H1 (cell line): ENCODE results near the gene NXNL2. TPM values are rescaled to one million over a fixed set of nuclear protein-coding genes. Genes with fewer than 3 reads are reported as not detected.

Experiments
- CTCF ChIA-PET: fragments of 300-600 bp; sonication (Branson Sonifier 250); formaldehyde crosslinking; loops from one replicate; lab custom pipeline; 2021; ENCODE audit not compliant: partially characterized antibody; lab: Charles Lee
- POLR2A ChIA-PET: fragments of 300-600 bp; sonication (Branson Sonifier 250); formaldehyde crosslinking; loops from one replicate; lab custom pipeline; 2021; ENCODE audit warnings: inconsistent platforms; ENCODE audit not compliant: partially characterized antibody; lab: Charles Lee
- DNase-seq, 2 experiments: peaks; one replicate each; pipeline versions ENCODE4 v3.0.0 to v3.0.0-alpha.2; 2010 to 2022; ENCODE audit warnings: low spot score in 2 of 2, low read depth in 1 of 2, mixed read lengths in 1 of 2
- FAIRE-seq: peaks from 2 replicates; lab custom pipeline; 2011; peaks lifted over from hg19 to GRCh38; lab: Jason Lieb, UNC
- H2AFZ ChIP-seq: 2 replicates; pipeline ENCODE4 v1.8.1; 2012; ENCODE audit warnings: low read length, inconsistent platforms
- H2AK5ac ChIP-seq: 2 replicates; pipeline ENCODE4 v1.6.1; 2013; ENCODE audit warnings: low read depth, low read length
- H2BK120ac ChIP-seq: replicated peaks from 2 replicates; pipeline ENCODE3; 2013; ENCODE audit warnings: low read depth, low read length, inconsistent platforms
- H2BK12ac ChIP-seq: 2 replicates; pipeline ENCODE4 v1.6.1; 2013; ENCODE audit warnings: low read depth, low read length
- H2BK15ac ChIP-seq: 2 replicates; pipeline ENCODE4 v1.6.1; 2013; ENCODE audit warnings: low read length
- H2BK20ac ChIP-seq: 2 replicates; pipeline ENCODE4 v1.6.1; 2013; ENCODE audit warnings: low read length
- H2BK5ac ChIP-seq: 2 replicates; pipeline ENCODE4 v1.6.1; 2013; ENCODE audit warnings: low read depth, low read length
- H3K14ac ChIP-seq: 2 replicates; pipeline ENCODE4 v1.6.1; 2013; ENCODE audit warnings: inconsistent platforms; ENCODE audit not compliant: insufficient read length
- H3K18ac ChIP-seq: 2 replicates; pipeline ENCODE4 v1.6.1; 2013; ENCODE audit warnings: low read length; ENCODE audit errors: extremely low read depth
- H3K23ac ChIP-seq: 2 replicates; pipeline ENCODE4 v1.6.1; 2013; ENCODE audit warnings: inconsistent platforms; ENCODE audit not compliant: insufficient read length
- H3K23me2 ChIP-seq: 2 replicates; pipeline ENCODE4 v1.6.1; 2013; ENCODE audit warnings: low read depth, low read length
- H3K27ac ChIP-seq: 2 replicates; pipeline ENCODE4 v1.6.1; 2011; ENCODE audit warnings: low read depth, low read length, inconsistent platforms
- H3K27me3 ChIP-seq, 4 experiments: replicated peaks in 1 of 4; 1 replicate in 1 of 4; 2 replicates in 3 of 4; pipeline versions ENCODE4 v1.6.1 to v1.8.1; 2011 to 2013; ENCODE audit warnings: low read length in 3 of 4, mild to moderate bottlenecking in 3 of 4, inconsistent platforms in 2 of 4, mixed read lengths in 2 of 4, moderate library complexity in 1 of 4; ENCODE audit not compliant: control insufficient read depth in 3 of 4, insufficient read depth in 3 of 4; ENCODE audit errors: extremely low read depth in 1 of 4
- H3K36me3 ChIP-seq, 4 experiments: 2 replicates each; pipeline versions ENCODE4 v1.6.1 to v1.8.1; 2011 to 2013; ENCODE audit warnings: mild to moderate bottlenecking in 4 of 4, low read length in 3 of 4, moderate library complexity in 2 of 4, control low read depth in 1 of 4, inconsistent platforms in 1 of 4; ENCODE audit not compliant: insufficient read depth in 4 of 4, control insufficient read depth in 2 of 4
- H3K4ac ChIP-seq: replicated peaks from 2 replicates; pipeline ENCODE3; 2013; ENCODE audit warnings: low read length, low read depth, mixed read lengths, inconsistent platforms; ENCODE audit not compliant: insufficient read length
- H3K4me1 ChIP-seq, 4 experiments: replicated peaks in 1 of 4; 1 replicate in 1 of 4; 2 replicates in 3 of 4; pipeline versions ENCODE4 v1.6.1 to v1.8.1; 2011 to 2013; ENCODE audit warnings: low read length in 3 of 4, inconsistent platforms in 2 of 4, mixed read lengths in 1 of 4; ENCODE audit not compliant: insufficient read depth in 4 of 4, control insufficient read depth in 3 of 4
- H3K4me2 ChIP-seq, 2 experiments: 2 replicates each; pipeline versions ENCODE4 v1.6.1 to v1.8.1; 2011 to 2013; ENCODE audit warnings: low read depth in 2 of 2, low read length in 2 of 2, control low read depth in 1 of 2, inconsistent platforms in 1 of 2, mild to moderate bottlenecking in 1 of 2; ENCODE audit not compliant: insufficient read depth in 1 of 2
- H3K4me3 ChIP-seq, 4 experiments: fragments of 200-600, 300-600 bp in 1 of 4; sonication (generic), shearing (Covaris generic), sonication (Bioruptor Twin) in 1 of 4; 2 replicates each; pipeline versions ENCODE4 v1.5.1 to v1.8.1; 2011 to 2016; ENCODE audit warnings: low read length in 4 of 4, low read depth in 3 of 4, control low read depth in 2 of 4, inconsistent platforms in 2 of 4, mild to moderate bottlenecking in 2 of 4, mixed read lengths in 1 of 4, moderate library complexity in 1 of 4; ENCODE audit not compliant: insufficient read depth in 2 of 4; ENCODE audit errors: extremely low read depth in 1 of 4
- H3K56ac ChIP-seq: replicated peaks from 2 replicates; pipeline ENCODE3; 2013; ENCODE audit warnings: low read depth, mild to moderate bottlenecking, mixed read lengths, low read length, inconsistent platforms; ENCODE audit not compliant: insufficient read length
- H3K79me1 ChIP-seq: 2 replicates; pipeline ENCODE4 v1.6.1; 2013; ENCODE audit warnings: low read depth, low read length, control low read depth
- H3K79me2 ChIP-seq, 2 experiments: 2 replicates each; pipeline versions ENCODE4 v1.6.1 to v1.8.1; 2012 to 2013; ENCODE audit warnings: low read length in 2 of 2, mild to moderate bottlenecking in 2 of 2, inconsistent platforms in 1 of 2; ENCODE audit not compliant: insufficient read depth in 2 of 2, control insufficient read depth in 1 of 2
- H3K9ac ChIP-seq, 4 experiments: replicated peaks in 1 of 4; 1 replicate in 1 of 4; 2 replicates in 3 of 4; pipeline versions ENCODE4 v1.6.1 to v1.8.1; 2011 to 2013; ENCODE audit warnings: low read depth in 3 of 4, low read length in 3 of 4, control low read depth in 2 of 4, mild to moderate bottlenecking in 2 of 4, moderate library complexity in 2 of 4, inconsistent platforms in 1 of 4; ENCODE audit errors: extremely low read depth in 1 of 4
- H3K9me3 ChIP-seq, 2 experiments: 2 replicates each; pipeline versions ENCODE4 v1.6.1 to v1.8.1; 2012 to 2013; ENCODE audit warnings: mild to moderate bottlenecking in 2 of 2, moderate library complexity in 2 of 2, control low read depth in 1 of 2, inconsistent platforms in 1 of 2, low read depth in 1 of 2, low read length in 1 of 2, mixed read lengths in 1 of 2; ENCODE audit not compliant: insufficient read depth in 2 of 2
- H4K20me1 ChIP-seq, 2 experiments: replicated peaks in 1 of 2; 2 replicates each; pipeline versions ENCODE3 to v1.8.1; 2011 to 2013; ENCODE audit warnings: inconsistent platforms in 2 of 2, low read length in 2 of 2, mild to moderate bottlenecking in 1 of 2; ENCODE audit not compliant: insufficient read depth in 2 of 2, control insufficient read depth in 1 of 2
- H4K5ac ChIP-seq: 2 replicates; pipeline ENCODE4 v1.6.1; 2013; ENCODE audit warnings: low read length, low read depth, mixed read lengths, inconsistent platforms; ENCODE audit not compliant: insufficient read length
- H4K8ac ChIP-seq: 2 replicates; pipeline ENCODE4 v1.8.0; 2013; ENCODE audit warnings: mild to moderate bottlenecking, moderate library complexity, low read length, inconsistent platforms; ENCODE audit not compliant: insufficient read depth; ENCODE audit errors: extremely low read depth
- H4K91ac ChIP-seq: replicated peaks from 2 replicates; pipeline ENCODE3; 2013; ENCODE audit warnings: low read length, mixed read lengths, inconsistent platforms; ENCODE audit not compliant: insufficient read length
- ATF2 ChIP-seq: IDR thresholded peaks from 2 replicates; pipeline ENCODE4 v1.6.1; 2012; ENCODE audit warnings: low read length, inconsistent platforms
- CHD1 ChIP-seq: IDR thresholded peaks from 2 replicates; pipeline ENCODE4 v1.6.1; 2012; ENCODE audit warnings: low read depth, low read length, improper control_type of control experiment
- CREB1 ChIP-seq: IDR thresholded peaks from 2 replicates; pipeline ENCODE4 v1.6.1; 2012; ENCODE audit warnings: inconsistent platforms
- CTBP2 ChIP-seq: IDR thresholded peaks from 2 replicates; pipeline ENCODE4 v1.7.0; 2011; ENCODE audit warnings: borderline replicate concordance, mild to moderate bottlenecking, moderate library complexity, mixed read lengths, low read length; ENCODE audit not compliant: insufficient read depth, insufficient read length
- EP300 ChIP-seq, 2 experiments: IDR thresholded peaks; 1 replicate in 1 of 2; 2 replicates in 1 of 2; pipeline ENCODE4 v1.6.1; 2011 to 2012; ENCODE audit warnings: low read depth in 2 of 2, low read length in 2 of 2, mild to moderate bottlenecking in 2 of 2, borderline replicate concordance in 1 of 2, inconsistent platforms in 1 of 2, moderate library complexity in 1 of 2
- EZH2 ChIP-seq: fragments of 200-600 bp; sonication (generic); IDR thresholded peaks from 2 replicates; pipeline ENCODE4 v1.7.1; 2012; ENCODE audit warnings: low read depth, mild to moderate bottlenecking, moderate library complexity, low read length, inconsistent platforms; ENCODE audit not compliant: severe bottlenecking
- FOSL1 ChIP-seq: IDR thresholded peaks from 2 replicates; pipeline ENCODE4 v1.6.1; 2011; ENCODE audit warnings: mild to moderate bottlenecking, low read depth, low read length, moderate library complexity; ENCODE audit not compliant: insufficient read depth
- KDM5A ChIP-seq: fragments of 200-600 bp; IDR thresholded peaks from 2 replicates; pipeline ENCODE4 v1.7.1; 2012; ENCODE audit warnings: mild to moderate bottlenecking, low read length, inconsistent platforms, mixed read lengths
- MAX ChIP-seq: IDR thresholded peaks from 2 replicates; pipeline ENCODE4 v1.6.1; 2012; ENCODE audit warnings: inconsistent platforms
- RAD21 ChIP-seq, 2 experiments: IDR thresholded peaks in 1 of 2; conservative IDR thresholded peaks in 1 of 2; 2 replicates each; pipeline ENCODE4 v1.6.1; 2011; ENCODE audit warnings: low read depth in 2 of 2, low read length in 2 of 2, improper control_type of control experiment in 1 of 2, inconsistent platforms in 1 of 2, mild to moderate bottlenecking in 1 of 2, moderate library complexity in 1 of 2
- RNF2 ChIP-seq: fragments of 200-900, 300-1000 bp; sonication (generic); IDR thresholded peaks from 2 replicates; pipeline ENCODE4 v1.7.1; 2016; ENCODE audit warnings: borderline replicate concordance, low read depth, mild to moderate bottlenecking, antibody characterized with exemption, low read length; ENCODE audit not compliant: poor library complexity, severe bottlenecking; ENCODE audit errors: missing control alignments
- WGBS, 2 experiments: shearing (Covaris generic) in 1 of 2; methylation state at CpG; one replicate each; pipeline versions ENCODE4 v1.1.6 to v1.1.7; 2013 to 2015; ENCODE audit warnings: low lambda C conversion rate in 2 of 2, mixed read lengths in 2 of 2, inconsistent platforms in 1 of 2, low coverage in 1 of 2, missing lambda C conversion rate in 1 of 2; ENCODE audit not compliant: insufficient replicate concordance in 2 of 2, insufficient coverage in 1 of 2, insufficient read length in 1 of 2; ENCODE audit errors: extremely low coverage in 1 of 2, missing lambda C conversion rate in 1 of 2; 5-methylcytosine and 5-hydroxymethylcytosine counted together
- polyA plus RNA-seq, 7 experiments: library from polyadenylated mRNA; depleted of rRNA in 3 of 7; stranded (reverse) in 5 of 7; unstranded in 2 of 7; fragments of >200 nt in 5 of 7; fragments of 200-250 nt in 2 of 7; gene quantifications; 1 replicate in 5 of 7; 2 replicates in 1 of 7; 4 replicates in 1 of 7; pipeline versions ENCODE4 v1.2.1 to v1.2.3, GENCODE V29; 2011 to 2013; ENCODE audit warnings: missing spikeins in 2 of 7, mixed read lengths in 2 of 7
- total RNA-seq: library from RNA; stranded (reverse); fragmentation: NEBNext Ultra II Directional; extraction: Animal tissue kit (Norgen Biotek cat#: 25700); gene quantifications from 2 replicates; pipeline ENCODE4 v1.2.1, GENCODE V29; 2021

Gene NXNL2
- total and polyA plus RNA-seq, 2 of the 8 experiments (the other 6 are each of a cell fraction or from before 2014, with no cell fraction given): 1.9 to 2.6 TPM

GRCh38 chr9:88553350-88553749 is 18.4 kb downstream of the NXNL2 start:
- Histone ChIP-seq H2BK20ac (no peak overlapping the region), H3K18ac (no peak overlapping the region), H4K5ac (no peak overlapping the region), H4K8ac (no peak overlapping the region), H3K36me3 (no peaks in the 10 kb centered on the region), H3K27ac (no peak overlapping the region), H3K14ac (no peak overlapping the region), H4K20me1 (no peaks in the 10 kb centered on the region), H2AFZ (no peak overlapping the region), H3K23me2 (no peaks in the 10 kb centered on the region), H3K4ac (no peak overlapping the region), H3K4me2 (no peak overlapping the region), H3K4me3 (no peak overlapping the region), H2BK120ac (no peak overlapping the region), H2BK15ac (no peak overlapping the region), H3K79me1 (no peaks in the 10 kb centered on the region), H3K79me2 (no peaks in the 10 kb centered on the region), H3K27me3 (no peaks in the 10 kb centered on the region), H2AK5ac (no peak overlapping the region), H2BK12ac (no peak overlapping the region), H3K9me3 (no peaks in the 10 kb centered on the region), H3K4me1 (peaks cover 2 to 6% (median 4%) of the 10 kb centered on the region in 4 experiments; a peak in 4 of 7 replicates), H3K23ac (no peak overlapping the region), H4K91ac (no peak overlapping the region), H3K9ac (no peak overlapping the region), H3K56ac (no peak overlapping the region), H2BK5ac (no peak overlapping the region)
- FAIRE-seq (no peak), DNase-seq (no peak)
- WGBS, 2 experiments: 82% methylated on average over 3 of the region's 3 CpGs; no CpG with 5 or more reads in 1 of the 2 experiments
- ChIA-PET POLR2A (no interaction called here), CTCF (no interaction called here)
- TF ChIP-seq CREB1 (no peak), MAX (no peak), KDM5A (no peak), RAD21 (IDR thresholded peaks at IDR 0.05 in 1 of 2, conservative IDR thresholded peaks at IDR 0.05 in 1 of 2; ENCODE audit: low read depth in 2 of 2, low read length in 2 of 2) (no peak), EP300 (IDR thresholded peaks at IDR 0.05; ENCODE audit: borderline replicate concordance in 1 of 2, low read depth in 2 of 2, low read length in 2 of 2) (no peak), CHD1 (no peak), RNF2 (no peak), FOSL1 (no peak), ATF2 (no peak), CTBP2 (no peak), EZH2 (no peak)
